SU-DHL-6 (cell line): ENCODE measurements around the gene ZNF446.

Experiments used
- CTCF ChIP-seq: fragments of 200-600 bp; sonication (generic); IDR thresholded peaks from one replicate; pipeline ENCODE4 v1.5.1; 2017; ENCODE audit warnings: antibody characterized with exemption, mild to moderate bottlenecking, low read length, moderate library complexity; ENCODE audit not compliant: insufficient read depth, poor library complexity, severe bottlenecking
- EZH2phosphoT487 ChIP-seq: fragments of 200-600 bp; sonication (generic), shearing (Covaris generic); conservative IDR thresholded peaks from 2 replicates; pipeline ENCODE4 v1.6.1; 2018; ENCODE audit warnings: mild to moderate bottlenecking, antibody characterized with exemption, low read length, moderate library complexity, mixed read lengths

- TF ChIP-seq EZH2phosphoT487 (no peak), CTCF (peak; percentile 95)
Observed at GRCh38 chr19:58513694-58514563, 37.8 kb downstream of the ZNF446 start.
